ENCODE measurements around the gene ZNF678.
"Not testable (repeated sequence)": the region's sequence is repeated elsewhere in the genome, so short reads cannot be mapped to it uniquely, and the experiment has no call there.

Gene ZNF678

GRCh38 chr1:227551881-227552280 is 11.5 kb upstream of the ZNF678 start:
- DNase-seq (ENCODE audit: low read depth, low spot score); H3K27ac ChIP-seq (ENCODE audit: low read length); H3K27me3 ChIP-seq (ENCODE audit: control insufficient read depth, insufficient read depth, low read length); H3K4me1 ChIP-seq (ENCODE audit: control insufficient read depth, insufficient read depth, low read length); H3K9me3 ChIP-seq (ENCODE audit: control insufficient read depth, insufficient read depth, low read length); H3K36me3 ChIP-seq (ENCODE audit: control insufficient read depth, insufficient read depth, low read length); H3K4me3 ChIP-seq (ENCODE audit: low read length): not testable (repeated sequence)
- no CpG with 5 or more reads among the region's 1 CpG for WGBS (ENCODE audit: insufficient coverage, insufficient read length)

GRCh38 chr1:227556288-227556687 is 7.1 kb upstream of the ZNF678 start:
- H3K4me3 ChIP-seq (ENCODE audit: low read length): no peak overlapping the region
- WGBS (ENCODE audit: insufficient coverage, insufficient read length): no CpG with 5 or more reads among the region's 7 CpGs

GRCh38 chr1:227557962-227558725 is 5.2 kb upstream of the ZNF678 start:
- H3K4me1 ChIP-seq (ENCODE audit: control insufficient read depth, insufficient read depth, low read length): no peaks in the 10 kb centered on the region; the same call in 1 of the 2 replicates
- no peaks in the 10 kb centered on the region for H3K27me3 ChIP-seq (ENCODE audit: control insufficient read depth, insufficient read depth, low read length)
- H3K27ac ChIP-seq (ENCODE audit: low read length): no peak overlapping the region
- no peak for DNase-seq (ENCODE audit: low read depth, low spot score)
- H3K4me3 ChIP-seq (ENCODE audit: low read length): no peak overlapping the region
- WGBS (ENCODE audit: insufficient coverage, insufficient read length): no CpG with 5 or more reads among the region's 29 CpGs
- H3K36me3 ChIP-seq (ENCODE audit: control insufficient read depth, insufficient read depth, low read length): no peaks in the 10 kb centered on the region
- H3K9me3 ChIP-seq (ENCODE audit: control insufficient read depth, insufficient read depth, low read length): no peaks in the 10 kb centered on the region

More at GRCh38 chr1:227556288-227556687, 7.1 kb upstream of the ZNF678 start:
- H3K4me1 ChIP-seq (ENCODE audit: control insufficient read depth, insufficient read depth, low read length): no peaks in the 10 kb centered on the region; the same call in 1 of the 2 replicates
- no peak overlapping the region for H3K27ac ChIP-seq (ENCODE audit: low read length)
- H3K9me3 ChIP-seq (ENCODE audit: control insufficient read depth, insufficient read depth, low read length): no peaks in the 10 kb centered on the region
- H3K27me3 ChIP-seq (ENCODE audit: control insufficient read depth, insufficient read depth, low read length): no peaks in the 10 kb centered on the region
- DNase-seq (ENCODE audit: low read depth, low spot score): no peak
- no peaks in the 10 kb centered on the region for H3K36me3 ChIP-seq (ENCODE audit: control insufficient read depth, insufficient read depth, low read length)

GRCh38 chr1:227558732-227559262 is 4.6 kb upstream of the ZNF678 start:
- DNase-seq (ENCODE audit: low read depth, low spot score): no peak
- H3K27me3 ChIP-seq (ENCODE audit: control insufficient read depth, insufficient read depth, low read length): no peaks in the 10 kb centered on the region
- H3K4me3 ChIP-seq (ENCODE audit: low read length): no peak overlapping the region
- no peaks in the 10 kb centered on the region; the same call in 1 of the 2 replicates for H3K4me1 ChIP-seq (ENCODE audit: control insufficient read depth, insufficient read depth, low read length)
- no peaks in the 10 kb centered on the region for H3K9me3 ChIP-seq (ENCODE audit: control insufficient read depth, insufficient read depth, low read length)
- no peak overlapping the region for H3K27ac ChIP-seq (ENCODE audit: low read length)
- no CpG with 5 or more reads among the region's 20 CpGs for WGBS (ENCODE audit: insufficient coverage, insufficient read length)
- no peaks in the 10 kb centered on the region for H3K36me3 ChIP-seq (ENCODE audit: control insufficient read depth, insufficient read depth, low read length)

GRCh38 chr1:227559499-227559898 is 3.9 kb upstream of the ZNF678 start:
- H3K27ac ChIP-seq (ENCODE audit: low read length): no peak overlapping the region
- no CpG with 5 or more reads among the region's 27 CpGs for WGBS (ENCODE audit: insufficient coverage, insufficient read length)

GRCh38 chr1:227559926-227560325 is 3.4 kb upstream of the ZNF678 start:
- no peak for DNase-seq (ENCODE audit: low read depth, low spot score)
- H3K4me1 ChIP-seq (ENCODE audit: control insufficient read depth, insufficient read depth, low read length): no peaks in the 10 kb centered on the region; the same call in 1 of the 2 replicates
- no peaks in the 10 kb centered on the region for H3K27me3 ChIP-seq (ENCODE audit: control insufficient read depth, insufficient read depth, low read length)
- no peaks in the 10 kb centered on the region for H3K36me3 ChIP-seq (ENCODE audit: control insufficient read depth, insufficient read depth, low read length)
- H3K9me3 ChIP-seq (ENCODE audit: control insufficient read depth, insufficient read depth, low read length): no peaks in the 10 kb centered on the region
- no peak overlapping the region for H3K27ac ChIP-seq (ENCODE audit: low read length)
- H3K4me3 ChIP-seq (ENCODE audit: low read length): no peak overlapping the region
- WGBS (ENCODE audit: insufficient coverage, insufficient read length): no CpG with 5 or more reads among the region's 12 CpGs

More at GRCh38 chr1:227559499-227559898, 3.9 kb upstream of the ZNF678 start:
- H3K27me3 ChIP-seq (ENCODE audit: control insufficient read depth, insufficient read depth, low read length): no peaks in the 10 kb centered on the region
- H3K4me1 ChIP-seq (ENCODE audit: control insufficient read depth, insufficient read depth, low read length): no peaks in the 10 kb centered on the region; the same call in 1 of the 2 replicates
- no peak overlapping the region for H3K4me3 ChIP-seq (ENCODE audit: low read length)
- no peak for DNase-seq (ENCODE audit: low read depth, low spot score)
- no peaks in the 10 kb centered on the region for H3K9me3 ChIP-seq (ENCODE audit: control insufficient read depth, insufficient read depth, low read length)
- no peaks in the 10 kb centered on the region for H3K36me3 ChIP-seq (ENCODE audit: control insufficient read depth, insufficient read depth, low read length)

GRCh38 chr1:227560393-227561173 is 2.8 kb upstream of the ZNF678 start:
- WGBS (ENCODE audit: insufficient coverage, insufficient read length): no CpG with 5 or more reads among the region's 57 CpGs
- no peak overlapping the region; the same call in 1 of the 2 replicates for H3K4me3 ChIP-seq (ENCODE audit: low read length)
- DNase-seq (ENCODE audit: low read depth, low spot score): no peak
- H3K27ac ChIP-seq (ENCODE audit: low read length): no peak overlapping the region
- no peaks in the 10 kb centered on the region for H3K9me3 ChIP-seq (ENCODE audit: control insufficient read depth, insufficient read depth, low read length)
- no peaks in the 10 kb centered on the region; the same call in 1 of the 2 replicates for H3K4me1 ChIP-seq (ENCODE audit: control insufficient read depth, insufficient read depth, low read length)
- no peaks in the 10 kb centered on the region for H3K27me3 ChIP-seq (ENCODE audit: control insufficient read depth, insufficient read depth, low read length)
- no peaks in the 10 kb centered on the region for H3K36me3 ChIP-seq (ENCODE audit: control insufficient read depth, insufficient read depth, low read length)

GRCh38 chr1:227561241-227561907 is 2.0 kb upstream of the ZNF678 start:
- WGBS (ENCODE audit: insufficient coverage, insufficient read length): no CpG with 5 or more reads among the region's 43 CpGs

GRCh38 chr1:227562037-227562436 is 1.3 kb upstream of the ZNF678 start:
- DNase-seq (ENCODE audit: low read depth, low spot score): no peak
- Histone ChIP-seq H3K27me3 (ENCODE audit: control insufficient read depth, insufficient read depth, low read length) (no peaks in the 10 kb centered on the region), H3K9me3 (ENCODE audit: control insufficient read depth, insufficient read depth, low read length) (no peaks in the 10 kb centered on the region), H3K4me1 (ENCODE audit: control insufficient read depth, insufficient read depth, low read length) (0 out of 2 replicates have a peak, but pooled peaks cover 2% of the 10 kb centered on the region), H3K27ac (ENCODE audit: low read length) (no peak overlapping the region), H3K36me3 (ENCODE audit: control insufficient read depth, insufficient read depth, low read length) (no peaks in the 10 kb centered on the region), H3K4me3 (ENCODE audit: low read length) (no peak overlapping the region)
- WGBS (ENCODE audit: insufficient coverage, insufficient read length): no CpG with 5 or more reads among the region's 6 CpGs

More at GRCh38 chr1:227561241-227561907, 2.0 kb upstream of the ZNF678 start:
- Histone ChIP-seq H3K4me1 (ENCODE audit: control insufficient read depth, insufficient read depth, low read length) (0 out of 2 replicates have a peak, but pooled peaks cover 2% of the 10 kb centered on the region), H3K36me3 (ENCODE audit: control insufficient read depth, insufficient read depth, low read length) (no peaks in the 10 kb centered on the region), H3K27ac (ENCODE audit: low read length) (no peak overlapping the region), H3K9me3 (ENCODE audit: control insufficient read depth, insufficient read depth, low read length) (no peaks in the 10 kb centered on the region), H3K4me3 (ENCODE audit: low read length) (no peak overlapping the region), H3K27me3 (ENCODE audit: control insufficient read depth, insufficient read depth, low read length) (no peaks in the 10 kb centered on the region)
- DNase-seq (ENCODE audit: low read depth, low spot score): no peak

GRCh38 chr1:227562933-227563323 is 428 bp upstream of the ZNF678 start:
- WGBS (ENCODE audit: insufficient coverage, insufficient read length): no CpG with 5 or more reads among the region's 10 CpGs
- Histone ChIP-seq H3K36me3 (ENCODE audit: control insufficient read depth, insufficient read depth, low read length) (no peaks in the 10 kb centered on the region), H3K9me3 (ENCODE audit: control insufficient read depth, insufficient read depth, low read length) (no peaks in the 10 kb centered on the region), H3K27ac (ENCODE audit: low read length) (no peak overlapping the region), H3K4me3 (ENCODE audit: low read length) (no peak overlapping the region), H3K4me1 (ENCODE audit: control insufficient read depth, insufficient read depth, low read length) (0 out of 2 replicates have a peak, but pooled peaks cover 2% of the 10 kb centered on the region), H3K27me3 (ENCODE audit: control insufficient read depth, insufficient read depth, low read length) (no peaks in the 10 kb centered on the region)
- no peak for DNase-seq (ENCODE audit: low read depth, low spot score)
